PC-3 (cell line): ENCODE measurements around the gene SHROOM3. TPM values are rescaled to one million over a fixed set of nuclear protein-coding genes. Genes with fewer than 3 reads are reported as not detected.
A peak's percentile ranks its signal among the peaks of the same experiment; 100 is the strongest.

Experiments
- ATAC-seq: fragments of 200-7000 bp; cut with Tn5 transposase; 2 replicates; pipeline ENCODE4 v1.9.1; 2020; ENCODE audit warnings: mild to moderate bottlenecking, moderate library complexity
- BruUV-seq: library from RNA; stranded (reverse); fragments of 400-500 nt; replicated peaks from 2 replicates; lab custom pipeline; 2021; lab: Mats Ljungman, UMichigan
- CTCF ChIA-PET: fragments of 300-600 bp; sonication (Branson Sonifier 250); formaldehyde crosslinking; loops from one replicate; lab custom pipeline; 2022; ENCODE audit warnings: antibody characterized with exemption; lab: Charles Lee
- POLR2A ChIA-PET: fragments of 300-600 bp; sonication (Branson Sonifier 250); formaldehyde crosslinking; loops from one replicate; lab custom pipeline; 2022; ENCODE audit warnings: antibody characterized with exemption; ENCODE audit not compliant: unreplicated experiment; lab: Charles Lee
- DNase-seq: peaks from one replicate; pipeline ENCODE4 v3.0.0-alpha.2; 2015
- H2AFZ ChIP-seq: fragments of 300-600 bp; sonication (generic); 2 replicates; pipeline ENCODE4 v1.6.0; 2016; ENCODE audit warnings: antibody characterized with exemption, low read length
- H3F3A ChIP-seq: fragments of 300-600 bp; sonication (generic); one replicate; pipeline ENCODE4 v1.6.0; 2017; ENCODE audit warnings: antibody characterized with exemption, low read length, control low read depth, mild to moderate bottlenecking; ENCODE audit not compliant: unreplicated experiment
- H3K27ac ChIP-seq: fragments of 300-600 bp; sonication (generic); 2 replicates; pipeline ENCODE4 v1.5.1; 2016; ENCODE audit warnings: mild to moderate bottlenecking, low read length
- H3K27me3 ChIP-seq: fragments of 300-600 bp; sonication (generic); 2 replicates; pipeline ENCODE4 v1.6.1; 2016; ENCODE audit warnings: low read length, mixed read lengths
- H3K36me3 ChIP-seq: fragments of 300-600 bp; sonication (generic); 2 replicates; pipeline ENCODE4 v1.6.1; 2016; ENCODE audit warnings: low read depth, mixed run types, low read length, mixed read lengths
- H3K4me1 ChIP-seq: fragments of 300-600 bp; sonication (generic); 2 replicates; pipeline ENCODE4 v1.5.1; 2016; ENCODE audit warnings: low read length; ENCODE audit not compliant: insufficient read depth
- H3K4me2 ChIP-seq: fragments of 300-600 bp; sonication (generic); 2 replicates; pipeline ENCODE4 v1.6.0; 2016; ENCODE audit warnings: low read length
- H3K4me3 ChIP-seq: fragments of 300-600 bp; sonication (generic); 2 replicates; pipeline ENCODE4 v1.5.1; 2016; ENCODE audit warnings: mild to moderate bottlenecking, low read length, mixed read lengths
- H3K79me2 ChIP-seq: fragments of 300-600 bp; sonication (generic); 2 replicates; pipeline ENCODE4 v1.6.1; 2017; ENCODE audit warnings: low read length, mixed read lengths
- H3K9ac ChIP-seq: fragments of 300-600 bp; sonication (generic); 2 replicates; pipeline ENCODE4 v1.6.0; 2016; ENCODE audit warnings: mild to moderate bottlenecking, low read length
- H3K9me2 ChIP-seq: fragments of 300-600 bp; sonication (generic); replicated peaks from 2 replicates; pipeline ENCODE4 v1.6.1; 2016; ENCODE audit warnings: mixed run types, low read length, mixed read lengths
- H3K9me3 ChIP-seq: fragments of 300-600 bp; sonication (generic); 2 replicates; pipeline ENCODE4 v1.6.1; 2016; ENCODE audit warnings: low read length, mixed read lengths
- H4K20me1 ChIP-seq: fragments of 300-600 bp; sonication (generic); 2 replicates; pipeline ENCODE4 v1.6.1; 2016; ENCODE audit warnings: low read length, mixed read lengths
- EZH2 ChIP-seq: fragments of 300-600 bp; sonication (generic); IDR thresholded peaks from one replicate; pipeline ENCODE4 v1.6.1; 2017; ENCODE audit warnings: antibody characterized with exemption, mild to moderate bottlenecking, low read length; ENCODE audit not compliant: unreplicated experiment
- EZH2phosphoT487 ChIP-seq: fragments of 300-600 bp; sonication (generic); IDR thresholded peaks from 2 replicates; pipeline ENCODE4 v1.6.1; 2018; ENCODE audit warnings: mild to moderate bottlenecking, antibody characterized with exemption, low read length, borderline replicate concordance
- intact Hi-C: fragments of 100-400 bp; cut with micrococcal nuclease; formaldehyde crosslinking; loops from 2 replicates; pipeline ENCODE4 v1.9.0; 2023
- total RNA-seq: library from RNA; depleted of rRNA; stranded (reverse); fragments of >200 nt; gene quantifications from 2 replicates; pipeline ENCODE4 v1.2.3, GENCODE V29; 2014
- TF ChIP-seq, protein P1 (sequence below): fragments of 300-600 bp; sonication (generic); conservative IDR thresholded peaks from 2 replicates; pipeline ENCODE4 v1.5.1; 2017; ENCODE audit warnings: antibody characterized with exemption, low read depth, mild to moderate bottlenecking, low read length

SHROOM3 gene
- total RNA-seq, 1 experiment from 2014 or later = 27.8 TPM

DNA sequence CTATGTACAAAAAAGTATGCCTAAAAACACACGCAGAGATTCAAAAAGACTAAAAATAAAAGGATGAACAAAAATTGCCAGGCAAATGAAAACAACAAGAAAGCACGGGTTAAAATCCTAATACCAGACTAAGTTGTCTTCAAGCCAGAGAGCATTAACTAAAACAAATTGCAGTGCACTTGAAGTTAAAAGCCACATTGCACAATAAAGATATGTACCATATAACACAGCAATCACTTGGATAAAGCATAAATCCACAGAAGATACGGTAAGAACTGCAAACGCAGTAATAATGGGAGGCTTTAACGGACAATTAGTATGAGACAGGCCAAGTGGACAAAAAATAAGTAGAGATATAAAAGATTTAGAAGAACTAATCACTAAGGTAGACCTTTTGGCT, 28.9 kb upstream of the SHROOM3 start:
- Histone ChIP-seq H3K79me2 (no peaks in the 10 kb centered on the region), H3K27me3 (no peaks in the 10 kb centered on the region), H2AFZ (no peak overlapping the region), H3F3A (no peaks in the 10 kb centered on the region), H3K9ac (no peak overlapping the region), H3K27ac (no peak overlapping the region), H3K4me2 (no peak overlapping the region), H3K9me3 (no peaks in the 10 kb centered on the region), H3K4me3 (no peak overlapping the region), H3K4me1 (peaks cover 28% of the 10 kb centered on the region), H4K20me1 (no peaks in the 10 kb centered on the region), H3K36me3 (no peaks in the 10 kb centered on the region), H3K9me2 (no peaks in the 10 kb centered on the region)
- CTCF ChIA-PET = no interaction called here
- TF ChIP-seq, protein P1, sequence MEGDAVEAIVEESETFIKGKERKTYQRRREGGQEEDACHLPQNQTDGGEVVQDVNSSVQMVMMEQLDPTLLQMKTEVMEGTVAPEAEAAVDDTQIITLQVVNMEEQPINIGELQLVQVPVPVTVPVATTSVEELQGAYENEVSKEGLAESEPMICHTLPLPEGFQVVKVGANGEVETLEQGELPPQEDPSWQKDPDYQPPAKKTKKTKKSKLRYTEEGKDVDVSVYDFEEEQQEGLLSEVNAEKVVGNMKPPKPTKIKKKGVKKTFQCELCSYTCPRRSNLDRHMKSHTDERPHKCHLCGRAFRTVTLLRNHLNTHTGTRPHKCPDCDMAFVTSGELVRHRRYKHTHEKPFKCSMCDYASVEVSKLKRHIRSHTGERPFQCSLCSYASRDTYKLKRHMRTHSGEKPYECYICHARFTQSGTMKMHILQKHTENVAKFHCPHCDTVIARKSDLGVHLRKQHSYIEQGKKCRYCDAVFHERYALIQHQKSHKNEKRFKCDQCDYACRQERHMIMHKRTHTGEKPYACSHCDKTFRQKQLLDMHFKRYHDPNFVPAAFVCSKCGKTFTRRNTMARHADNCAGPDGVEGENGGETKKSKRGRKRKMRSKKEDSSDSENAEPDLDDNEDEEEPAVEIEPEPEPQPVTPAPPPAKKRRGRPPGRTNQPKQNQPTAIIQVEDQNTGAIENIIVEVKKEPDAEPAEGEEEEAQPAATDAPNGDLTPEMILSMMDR = no peak
- TF ChIP-seq EZH2 = no peak
- no peak for TF ChIP-seq EZH2phosphoT487
- intact Hi-C loops = no loop called here
- DNase-seq = no peak
- BruUV-seq = no TSS peak
- POLR2A ChIA-PET = no interaction called here
- no peak for ATAC-seq

DNA sequence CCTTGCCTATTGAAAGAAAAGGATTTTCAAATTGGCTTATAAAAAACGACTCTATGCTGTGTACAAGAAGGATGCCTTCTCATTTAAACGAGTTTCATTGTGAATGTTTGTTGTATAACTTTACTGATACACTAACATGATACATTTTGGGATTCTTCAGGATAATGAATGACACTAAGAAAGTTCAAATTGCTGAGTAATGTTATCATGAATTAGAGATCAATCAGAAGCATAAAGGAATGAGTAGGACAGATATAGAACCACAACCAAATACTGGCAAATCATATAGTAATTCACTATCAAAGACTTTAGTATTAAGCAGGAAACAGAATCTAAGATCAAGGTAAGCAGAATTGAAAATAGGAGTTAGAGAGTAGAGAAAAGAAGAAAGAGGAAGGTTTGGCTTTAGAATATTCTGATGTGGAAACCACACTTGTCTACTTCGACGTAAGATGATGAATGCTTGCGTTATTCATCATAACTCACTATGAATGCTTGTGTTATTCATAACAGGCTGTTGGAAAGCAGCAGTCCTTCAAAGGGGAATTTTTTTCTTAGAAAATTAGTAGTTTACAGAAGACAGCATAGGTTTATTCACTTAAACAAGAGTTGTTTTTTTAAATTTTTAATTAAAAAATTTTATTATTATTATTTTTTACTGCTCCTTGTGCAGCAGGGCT, 27.4 kb upstream of the SHROOM3 start:
- Histone ChIP-seq H3K27ac (no peak overlapping the region), H3K9me3 (no peaks in the 10 kb centered on the region), H3K4me3 (no peak overlapping the region), H3K9ac (no peak overlapping the region), H3K27me3 (no peaks in the 10 kb centered on the region), H3K9me2 (no peaks in the 10 kb centered on the region), H3F3A (no peaks in the 10 kb centered on the region), H3K36me3 (no peaks in the 10 kb centered on the region), H3K4me1 (peaks cover 14% of the 10 kb centered on the region), H4K20me1 (no peaks in the 10 kb centered on the region), H3K79me2 (no peaks in the 10 kb centered on the region), H3K4me2 (no peak overlapping the region; the same call in 1 of the 2 replicates), H2AFZ (0 out of 2 replicates have a peak overlapping the region, but pooled peaks have one; percentile 40)
- TF ChIP-seq EZH2 (no peak), EZH2phosphoT487 (no peak)
- TF ChIP-seq, protein P1 = no peak
- intact Hi-C loops = no loop called here
- DNase-seq (peak; percentile 19), ATAC-seq (0 out of 2 replicates have a peak, but pooled peaks have one; percentile 13)
- BruUV-seq = no TSS peak
- POLR2A ChIA-PET = no interaction called here
- CTCF ChIA-PET = no interaction called here

DNA sequence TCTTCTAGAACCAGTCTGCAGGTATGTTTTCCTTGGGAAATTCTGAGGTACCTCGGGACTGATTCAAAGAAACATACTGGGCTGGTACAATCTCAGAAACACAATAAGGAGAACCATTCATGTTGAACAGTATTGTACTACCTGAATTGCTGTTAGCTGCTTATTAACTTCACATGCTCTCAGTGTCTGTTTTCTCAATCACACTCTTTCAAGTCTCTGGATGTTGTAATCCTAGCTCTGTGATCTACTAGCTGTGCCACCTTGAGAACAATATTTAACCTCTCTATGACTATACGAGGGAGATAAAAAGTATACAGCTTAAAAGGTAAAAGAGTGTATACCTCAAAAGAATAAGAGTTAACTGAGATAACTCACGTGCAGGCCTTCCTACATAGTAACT, 24.4 kb upstream of the SHROOM3 start:
- no peak for DNase-seq
- Histone ChIP-seq H3K79me2 (no peaks in the 10 kb centered on the region), H3K27ac (no peak overlapping the region), H3K4me3 (no peak overlapping the region), H3K9me3 (no peaks in the 10 kb centered on the region), H3F3A (no peaks in the 10 kb centered on the region), H2AFZ (no peak overlapping the region), H3K36me3 (no peaks in the 10 kb centered on the region), H3K9me2 (no peaks in the 10 kb centered on the region), H3K27me3 (no peaks in the 10 kb centered on the region), H3K9ac (no peak overlapping the region), H3K4me1 (no peaks in the 10 kb centered on the region; the same call in 1 of the 2 replicates), H4K20me1 (no peaks in the 10 kb centered on the region), H3K4me2 (no peak overlapping the region)
- ATAC-seq = no peak
- TF ChIP-seq, protein P1 = no peak
- TF ChIP-seq EZH2 (no peak), EZH2phosphoT487 (no peak)
- no TSS peak for BruUV-seq
- ChIA-PET POLR2A (no interaction called here), CTCF (no interaction called here)
- intact Hi-C loops = no loop called here
